ENCODE results near the gene CR1L. TPM values are rescaled to one million over a fixed set of nuclear protein-coding genes. Genes with fewer than 3 reads are reported as not detected.

CR1L gene
- total and polyA plus RNA-seq, 5 donors from 2014 or later, result not detected

- Mint-ChIP-seq H3K9me3 (peaks cover 0 to 1% (median 0%) of the 10 kb centered on the region in 7 donors), H3K4me3 (peak overlapping the region in 1 of 4 donors; percentile 21), H3K36me3 (no peaks in the 10 kb centered on the region), H3K4me1 (peaks cover 0 to 5% (median 2%) of the 10 kb centered on the region in 4 donors), H3K27me3 (peaks cover 56% of the 10 kb centered on the region), H3K27ac (peak overlapping the region in 1 of 3 donors; percentile 53)
- peaks cover 9% of the 10 kb centered on the region for H3K4me1 ChIP-seq (ENCODE audit: control insufficient read depth, insufficient read depth, low read length, poor library complexity, severe bottlenecking)
- ATAC-seq (ENCODE audit: low read depth in 2 of 2) (no peak), DNase-seq (no peak)
- H3K4me3 ChIP-seq (ENCODE audit: low read depth, low read length), result no peak overlapping the region
- peaks cover 9% of the 10 kb centered on the region for H3K27me3 ChIP-seq (ENCODE audit: control insufficient read depth, insufficient read depth, low read length)
- H3K36me3 ChIP-seq (ENCODE audit: control insufficient read depth, insufficient read depth, low read length), result no peaks in the 10 kb centered on the region
- H3K27ac ChIP-seq (ENCODE audit: insufficient read depth, low read length, poor library complexity, severe bottlenecking), result no peak overlapping the region
- H3K9me3 ChIP-seq (ENCODE audit: control insufficient read depth in 2 of 2, low read length in 2 of 2), result no peaks in the 10 kb centered on the region
Observed at GRCh38 chr1:207647671-207648333, 2.9 kb downstream of the CR1L start.

GRCh38 chr1:207648334-207649209, 3.6 kb downstream of the CR1L start:
- Mint-ChIP-seq H3K27ac (peak overlapping the region in 1 of 3 donors; percentile 53), H3K4me3 (peak overlapping the region in 1 of 4 donors; percentile 13), H3K27me3 (peaks cover 53% of the 10 kb centered on the region), H3K36me3 (no peaks in the 10 kb centered on the region), H3K4me1 (peaks cover 0 to 5% (median 2%) of the 10 kb centered on the region in 4 donors), H3K9me3 (peaks cover 0 to 1% (median 0%) of the 10 kb centered on the region in 7 donors)
- H3K27me3 ChIP-seq (ENCODE audit: control insufficient read depth, insufficient read depth, low read length), result peaks cover 9% of the 10 kb centered on the region
- no peak for DNase-seq
- ATAC-seq (ENCODE audit: low read depth in 2 of 2), result no peak
- no peaks in the 10 kb centered on the region for H3K9me3 ChIP-seq (ENCODE audit: control insufficient read depth in 2 of 2, low read length in 2 of 2)
- H3K27ac ChIP-seq (ENCODE audit: insufficient read depth, low read length, poor library complexity, severe bottlenecking), result no peak overlapping the region
- no peak overlapping the region for H3K4me3 ChIP-seq (ENCODE audit: low read depth, low read length)
- no peaks in the 10 kb centered on the region for H3K36me3 ChIP-seq (ENCODE audit: control insufficient read depth, insufficient read depth, low read length)
- H3K4me1 ChIP-seq (ENCODE audit: control insufficient read depth, insufficient read depth, low read length, poor library complexity, severe bottlenecking), result peaks cover 9% of the 10 kb centered on the region

GRCh38 chr1:207649210-207649753, 4.3 kb downstream of the CR1L start:
- Histone ChIP-seq H3K9me3 (ENCODE audit: control insufficient read depth in 2 of 2, low read length in 2 of 2) (no peaks in the 10 kb centered on the region), H3K27me3 (ENCODE audit: control insufficient read depth, insufficient read depth, low read length) (peaks cover 9% of the 10 kb centered on the region), H3K4me1 (ENCODE audit: control insufficient read depth, insufficient read depth, low read length, poor library complexity, severe bottlenecking) (peaks cover 9% of the 10 kb centered on the region), H3K27ac (ENCODE audit: insufficient read depth, low read length, poor library complexity, severe bottlenecking) (no peak overlapping the region), H3K4me3 (ENCODE audit: low read depth, low read length) (no peak overlapping the region), H3K36me3 (ENCODE audit: control insufficient read depth, insufficient read depth, low read length) (no peaks in the 10 kb centered on the region)
- Mint-ChIP-seq H3K36me3 (no peaks in the 10 kb centered on the region), H3K27ac (no peak overlapping the region), H3K4me3 (peak overlapping the region in 1 of 4 donors; percentile 13), H3K27me3 (peaks cover 46% of the 10 kb centered on the region), H3K9me3 (peaks cover 0 to 1% (median 0%) of the 10 kb centered on the region in 7 donors), H3K4me1 (peaks cover 0 to 4% (median 2%) of the 10 kb centered on the region in 4 donors)
- no peak for DNase-seq
- no peak for ATAC-seq (ENCODE audit: low read depth in 2 of 2)

- H3K4me1 Mint-ChIP-seq, result no peaks in the 10 kb centered on the region
- peaks cover 0 to 1% (median 0%) of the 10 kb centered on the region in 7 donors for H3K9me3 Mint-ChIP-seq
- Histone ChIP-seq H3K27me3 (ENCODE audit: control insufficient read depth, insufficient read depth, low read length) (peaks cover 9% of the 10 kb centered on the region), H3K9me3 (ENCODE audit: control insufficient read depth in 2 of 2, low read length in 2 of 2) (no peaks in the 10 kb centered on the region), H3K36me3 (ENCODE audit: control insufficient read depth, insufficient read depth, low read length) (no peaks in the 10 kb centered on the region), H3K4me1 (ENCODE audit: control insufficient read depth, insufficient read depth, low read length, poor library complexity, severe bottlenecking) (peaks cover 4% of the 10 kb centered on the region), H3K27ac (ENCODE audit: insufficient read depth, low read length, poor library complexity, severe bottlenecking) (no peak overlapping the region), H3K4me3 (ENCODE audit: low read depth, low read length) (no peak overlapping the region)
- no peak overlapping the region for H3K4me3 Mint-ChIP-seq
- H3K27ac Mint-ChIP-seq, result no peak overlapping the region
- DNase-seq (no peak), ATAC-seq (ENCODE audit: low read depth in 2 of 2) (no peak)
- H3K36me3 Mint-ChIP-seq, result no peaks in the 10 kb centered on the region
- H3K27me3 Mint-ChIP-seq, result peaks cover 43% of the 10 kb centered on the region
Observed at GRCh38 chr1:207649865-207650580, 5.1 kb downstream of the CR1L start.

- H3K36me3 ChIP-seq (ENCODE audit: control insufficient read depth, insufficient read depth, low read length), result no peaks in the 10 kb centered on the region
- peaks cover 33% of the 10 kb centered on the region for H3K27me3 Mint-ChIP-seq
Observed at GRCh38 chr1:207651583-207651982, 6.7 kb downstream of the CR1L start.

GRCh38 chr1:207654320-207654719, 9.4 kb downstream of the CR1L start:
- Histone ChIP-seq H3K27me3 (ENCODE audit: control insufficient read depth, insufficient read depth, low read length) (peaks cover 3% of the 10 kb centered on the region), H3K9me3 (ENCODE audit: control insufficient read depth in 2 of 2, low read length in 2 of 2) (no peaks in the 10 kb centered on the region), H3K4me1 (ENCODE audit: control insufficient read depth, insufficient read depth, low read length, poor library complexity, severe bottlenecking) (no peaks in the 10 kb centered on the region), H3K4me3 (ENCODE audit: low read depth, low read length) (no peak overlapping the region), H3K36me3 (ENCODE audit: control insufficient read depth, insufficient read depth, low read length) (no peaks in the 10 kb centered on the region), H3K27ac (ENCODE audit: insufficient read depth, low read length, poor library complexity, severe bottlenecking) (no peak overlapping the region)
- Mint-ChIP-seq H3K4me1 (no peaks in the 10 kb centered on the region), H3K9me3 (peaks cover 0 to 3% (median 0%) of the 10 kb centered on the region in 7 donors), H3K36me3 (no peaks in the 10 kb centered on the region), H3K27ac (no peak overlapping the region), H3K27me3 (peaks cover 23% of the 10 kb centered on the region), H3K4me3 (no peak overlapping the region)
- ATAC-seq (ENCODE audit: low read depth in 2 of 2), result no peak
- DNase-seq, result no peak

More at GRCh38 chr1:207651583-207651982, 6.7 kb downstream of the CR1L start:
- Mint-ChIP-seq H3K4me3 (no peak overlapping the region), H3K36me3 (no peaks in the 10 kb centered on the region), H3K9me3 (peaks cover 0 to 1% (median 0%) of the 10 kb centered on the region in 7 donors), H3K27ac (no peak overlapping the region), H3K4me1 (no peaks in the 10 kb centered on the region)
- ATAC-seq (ENCODE audit: low read depth in 2 of 2), result no peak
- DNase-seq, result no peak
- Histone ChIP-seq H3K4me3 (ENCODE audit: low read depth, low read length) (no peak overlapping the region), H3K27me3 (ENCODE audit: control insufficient read depth, insufficient read depth, low read length) (peaks cover 9% of the 10 kb centered on the region), H3K4me1 (ENCODE audit: control insufficient read depth, insufficient read depth, low read length, poor library complexity, severe bottlenecking) (no peaks in the 10 kb centered on the region), H3K27ac (ENCODE audit: insufficient read depth, low read length, poor library complexity, severe bottlenecking) (no peak overlapping the region), H3K9me3 (ENCODE audit: control insufficient read depth in 2 of 2, low read length in 2 of 2) (no peaks in the 10 kb centered on the region)

- H3K27me3 ChIP-seq (ENCODE audit: control insufficient read depth, insufficient read depth, low read length), result no peaks in the 10 kb centered on the region
- H3K36me3 ChIP-seq (ENCODE audit: control insufficient read depth, insufficient read depth, low read length), result no peaks in the 10 kb centered on the region
- no peaks in the 10 kb centered on the region for H3K4me1 ChIP-seq (ENCODE audit: control insufficient read depth, insufficient read depth, low read length, poor library complexity, severe bottlenecking)
- H3K4me1 Mint-ChIP-seq, result no peaks in the 10 kb centered on the region
- H3K4me3 ChIP-seq (ENCODE audit: low read depth, low read length), result no peak overlapping the region
- peaks cover 15% of the 10 kb centered on the region for H3K27me3 Mint-ChIP-seq
- no peak for ATAC-seq (ENCODE audit: low read depth in 2 of 2)
- H3K9me3 ChIP-seq (ENCODE audit: control insufficient read depth in 2 of 2, low read length in 2 of 2), result no peaks in the 10 kb centered on the region
- no peak overlapping the region for H3K27ac ChIP-seq (ENCODE audit: insufficient read depth, low read length, poor library complexity, severe bottlenecking)
- no peaks in the 10 kb centered on the region for H3K36me3 Mint-ChIP-seq
- H3K27ac Mint-ChIP-seq, result peak overlapping the region in 1 of 3 donors; percentile 27
- H3K9me3 Mint-ChIP-seq, result peaks cover 0 to 5% (median 0%) of the 10 kb centered on the region in 7 donors
- no peak for DNase-seq
- no peak overlapping the region for H3K4me3 Mint-ChIP-seq
Observed at GRCh38 chr1:207658408-207658807, 13.5 kb downstream of the CR1L start.

Measured in CD4-positive, CD25-positive, alpha-beta regulatory T cell (primary cell).